NCI-H82 treated with DMSO at 0.1 percent for 48 hours (cell line): ENCODE measurements around the gene VGLL4.
"Not testable (repeated sequence)": the region's sequence is repeated elsewhere in the genome, so short reads cannot be mapped to it uniquely, and the experiment has no call there.

Experiments used
- DNase-seq: peaks from one replicate; lab custom pipeline; 2025; ENCODE audit not compliant: unreplicated experiment; lab: John Stamatoyannopoulos, UW

VGLL4 gene

GRCh38 chr3:11536132-11536935 is 107.4 kb downstream of the VGLL4 start:
- DNase-seq: no peak

- DNase-seq: no peak
Measured at GRCh38 chr3:11535243-11535960, 108.3 kb downstream of the VGLL4 start.

DNA sequence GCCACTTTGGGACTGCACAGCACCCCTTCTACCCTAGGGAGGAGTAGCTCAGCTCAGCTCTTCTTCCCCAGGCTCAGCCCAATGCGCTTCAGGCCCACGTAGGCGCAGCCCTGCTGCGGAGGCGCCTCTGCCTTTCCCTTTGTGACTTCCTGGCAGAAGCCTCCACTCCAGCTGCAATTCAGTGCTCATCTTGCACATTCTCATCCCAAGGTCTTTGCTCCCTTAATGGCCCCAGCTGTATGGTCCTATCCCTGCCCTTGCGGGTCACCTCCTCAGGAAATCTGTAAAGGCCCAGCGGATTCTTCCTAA is 109.0 kb downstream of the VGLL4 start:
- no peak for DNase-seq

DNA sequence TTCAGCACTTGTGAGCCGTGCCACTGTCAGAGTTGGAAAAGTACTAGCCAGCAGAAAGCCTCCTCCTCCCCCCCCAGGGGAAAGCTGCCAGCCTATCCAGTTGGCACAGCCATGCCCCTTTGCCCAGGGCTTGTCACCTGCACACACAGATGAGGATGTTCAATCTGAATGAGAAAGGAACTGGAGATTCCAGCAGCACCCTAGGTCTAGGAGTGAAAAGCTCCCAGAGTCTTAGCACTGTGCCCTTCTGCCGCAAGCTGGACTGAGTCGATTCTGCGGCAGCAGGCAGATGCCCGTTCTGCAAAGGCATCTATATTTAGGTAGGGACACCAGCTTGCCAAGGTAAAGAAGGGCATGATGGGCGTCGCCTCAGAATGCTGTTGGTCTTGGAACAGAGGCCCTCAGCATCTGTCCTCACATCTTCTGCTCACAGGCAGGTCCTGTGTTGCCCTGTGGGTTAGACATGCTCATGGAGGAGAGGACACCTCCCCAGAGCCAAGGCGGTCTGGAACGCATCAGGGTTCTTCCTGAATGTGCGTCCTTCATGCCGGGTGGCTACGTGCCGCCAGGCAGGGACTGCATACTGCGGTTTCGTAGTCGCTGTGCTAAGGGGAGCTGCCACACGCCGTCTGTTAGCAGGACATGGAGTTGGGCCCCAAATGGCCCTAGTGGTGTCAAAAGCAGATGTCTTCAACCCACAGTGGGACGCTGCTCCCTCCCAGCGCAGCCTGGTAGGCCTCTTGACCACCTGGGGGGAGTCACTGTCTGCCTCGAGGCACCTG is 109.5 kb downstream of the VGLL4 start:
- DNase-seq: no peak

DNA sequence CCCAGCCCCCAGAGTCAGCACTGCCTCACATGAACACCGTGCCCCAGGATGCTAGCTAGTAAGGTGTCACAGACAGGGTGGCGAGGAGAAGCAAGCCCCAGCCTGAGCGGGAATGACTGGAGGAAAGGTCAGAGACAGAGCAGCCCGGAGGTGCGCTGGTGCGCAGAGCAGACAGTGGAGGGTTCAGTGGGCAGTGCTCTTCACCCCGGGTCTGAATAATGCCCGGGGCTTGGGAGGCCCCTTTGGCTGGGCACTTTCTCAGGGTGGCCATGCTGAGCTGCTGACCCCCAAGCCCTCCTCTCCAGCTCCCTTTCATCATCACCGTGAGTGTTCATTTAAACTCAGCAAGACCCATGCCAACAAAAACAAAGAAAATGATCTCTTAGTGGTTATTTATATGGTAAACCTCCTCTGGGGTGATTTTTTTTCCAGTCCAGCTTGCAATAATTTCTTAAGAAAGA is 110.8 kb downstream of the VGLL4 start:
- DNase-seq: no peak

DNA sequence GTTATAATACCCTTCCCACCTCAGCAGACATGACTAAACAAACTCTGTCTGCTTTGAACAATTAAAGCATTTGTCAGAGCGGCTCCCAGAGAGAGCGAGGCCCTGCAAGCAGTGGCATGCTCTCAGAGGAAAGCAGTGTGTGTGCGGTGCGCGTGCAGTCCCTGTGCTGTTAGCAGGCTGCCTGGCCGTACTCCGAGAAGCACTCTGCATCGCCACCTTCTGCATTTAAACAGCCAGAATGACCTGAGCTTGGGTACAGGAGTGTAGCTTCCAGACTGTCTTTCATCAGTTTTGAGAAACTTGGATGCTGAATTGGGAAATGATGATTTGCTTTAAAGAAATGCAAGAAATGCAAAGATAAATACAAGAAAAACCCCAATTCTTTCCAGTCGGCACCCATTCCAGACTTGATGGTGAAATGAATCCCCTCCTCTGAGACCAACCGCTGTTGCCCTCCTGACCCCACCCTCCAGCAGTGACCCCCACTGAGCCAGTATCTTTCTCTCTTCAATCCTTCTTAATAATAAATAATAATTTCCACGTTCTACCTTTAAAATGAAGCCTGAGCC is 113.5 kb downstream of the VGLL4 start:
- DNase-seq: no peak

- no peak for DNase-seq
Measured at GRCh38 chr3:11529281-11529680, 114.4 kb downstream of the VGLL4 start.

DNA sequence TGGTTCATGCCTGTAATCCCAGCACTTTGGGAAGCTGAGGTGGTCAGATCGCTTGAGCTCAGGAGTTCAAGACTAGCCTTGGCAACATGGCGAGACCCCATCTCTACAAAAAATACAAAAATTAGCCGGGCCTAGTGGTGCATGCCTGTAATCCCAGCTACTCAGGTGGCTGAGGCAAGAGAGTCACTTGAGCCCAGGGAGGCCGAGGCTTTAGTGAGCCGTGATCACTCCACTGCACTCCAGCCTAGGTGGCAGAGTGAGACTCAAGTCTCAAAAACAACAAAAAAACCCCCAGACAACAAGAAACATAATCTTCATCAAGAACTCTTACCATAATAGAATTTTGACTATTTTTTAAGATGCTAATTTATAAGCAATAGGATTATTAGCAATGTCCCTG is 117.6 kb downstream of the VGLL4 start:
- not testable (repeated sequence) for DNase-seq

DNA sequence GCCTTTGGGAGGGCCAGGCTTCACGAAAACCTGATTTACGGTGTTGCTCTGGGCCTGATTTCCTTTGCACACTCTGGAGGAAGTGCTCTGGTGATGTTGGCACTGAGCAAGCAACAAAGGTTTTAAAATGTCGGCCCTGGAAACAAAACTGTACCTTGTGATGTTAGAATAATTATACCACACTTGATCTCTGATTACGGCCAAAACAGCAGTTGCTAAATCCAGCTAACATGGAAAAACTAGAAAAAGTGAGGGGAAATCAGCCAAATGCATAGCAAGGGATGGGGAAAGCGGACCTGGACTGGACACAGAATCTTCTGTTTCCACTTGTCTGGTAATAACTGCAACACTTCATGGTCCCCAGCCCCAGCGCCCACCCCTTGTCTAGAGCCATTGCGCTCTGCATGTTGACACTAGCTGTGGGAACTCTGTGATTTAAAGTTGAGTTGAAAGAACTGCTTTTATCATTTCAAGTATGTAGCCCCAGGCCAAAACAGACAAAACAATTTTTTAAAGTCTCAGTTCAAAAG is 120.1 kb downstream of the VGLL4 start:
- no peak for DNase-seq

- no peak for DNase-seq
Measured at GRCh38 chr3:11522953-11523571, 120.7 kb downstream of the VGLL4 start.

DNA sequence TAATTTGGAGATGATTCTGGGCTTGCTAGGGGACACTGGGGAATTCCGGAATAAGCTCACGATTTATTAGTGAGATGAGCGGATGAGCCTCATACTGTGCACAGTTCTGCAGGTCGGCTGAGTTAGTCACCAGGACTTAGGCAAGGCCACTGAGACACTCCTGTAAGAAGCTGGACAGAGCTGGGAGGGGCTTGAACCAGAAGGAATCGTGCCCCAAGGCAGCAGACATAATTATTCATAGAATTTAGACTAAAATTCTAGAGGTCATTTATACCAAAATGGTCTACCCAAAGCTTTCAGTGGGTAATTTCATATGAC is 121.4 kb downstream of the VGLL4 start:
- no peak for DNase-seq

- DNase-seq: no peak
Measured at GRCh38 chr3:11521167-11521566, 122.5 kb downstream of the VGLL4 start.

- DNase-seq: no peak
Measured at GRCh38 chr3:11517601-11518000, 126.1 kb downstream of the VGLL4 start.

DNA sequence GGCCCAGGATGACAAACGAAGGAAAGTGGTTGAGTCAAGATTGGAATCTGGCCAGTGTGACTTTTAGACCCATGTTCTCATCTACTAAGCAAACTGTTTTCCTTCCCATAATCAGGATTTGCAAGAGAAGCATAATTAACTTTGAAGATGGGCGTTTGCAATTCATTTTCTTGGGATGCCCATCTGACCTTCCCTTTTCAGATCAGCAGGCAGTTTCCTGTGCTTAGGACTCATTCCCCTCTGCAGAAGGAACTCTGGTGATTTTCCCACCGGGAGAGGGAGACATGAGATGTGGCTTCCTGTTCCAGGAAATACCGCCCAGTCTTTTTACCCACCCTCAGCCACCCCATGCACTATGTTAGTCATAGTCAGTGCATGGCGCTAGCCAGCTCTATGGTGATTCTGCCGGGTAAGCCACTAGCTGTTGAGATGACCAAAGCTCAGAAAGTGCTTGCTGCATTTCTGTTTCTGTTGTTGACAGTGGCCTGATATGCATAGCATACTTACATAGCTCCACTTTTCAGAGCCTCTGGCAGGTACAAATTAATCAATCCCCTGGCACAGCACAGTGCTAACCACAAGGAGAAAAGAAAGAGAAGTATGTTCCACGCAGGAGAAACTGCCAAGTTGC is 129.4 kb downstream of the VGLL4 start:
- no peak for DNase-seq

- no peak for DNase-seq
Measured at GRCh38 chr3:11513817-11514135, 129.9 kb downstream of the VGLL4 start.

GRCh38 chr3:11513125-11513816 is 130.4 kb downstream of the VGLL4 start:
- DNase-seq: not testable (repeated sequence)

DNA sequence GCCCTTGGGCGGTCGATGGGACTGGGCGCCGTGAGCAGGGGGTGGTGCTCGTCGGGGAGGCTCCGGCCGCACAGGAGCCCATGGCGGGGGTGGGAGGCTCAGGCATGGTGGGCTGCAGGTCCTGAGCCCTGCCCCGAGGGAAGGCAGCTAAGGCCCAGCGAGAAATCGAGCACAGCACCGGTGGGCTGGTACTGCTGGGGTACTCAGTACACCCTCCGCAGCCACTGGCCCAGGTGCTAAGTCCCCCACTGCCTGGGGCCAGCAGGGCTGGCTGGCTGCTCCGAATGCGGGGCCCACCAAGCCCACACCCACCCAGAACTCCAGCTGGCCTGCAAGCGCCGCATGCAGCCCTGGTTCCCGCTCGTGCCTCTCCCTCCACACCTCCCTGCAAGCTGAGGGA is 132.1 kb downstream of the VGLL4 start:
- DNase-seq: not testable (repeated sequence)

GRCh38 chr3:11510356-11510755 is 133.4 kb downstream of the VGLL4 start:
- DNase-seq: no peak

DNA sequence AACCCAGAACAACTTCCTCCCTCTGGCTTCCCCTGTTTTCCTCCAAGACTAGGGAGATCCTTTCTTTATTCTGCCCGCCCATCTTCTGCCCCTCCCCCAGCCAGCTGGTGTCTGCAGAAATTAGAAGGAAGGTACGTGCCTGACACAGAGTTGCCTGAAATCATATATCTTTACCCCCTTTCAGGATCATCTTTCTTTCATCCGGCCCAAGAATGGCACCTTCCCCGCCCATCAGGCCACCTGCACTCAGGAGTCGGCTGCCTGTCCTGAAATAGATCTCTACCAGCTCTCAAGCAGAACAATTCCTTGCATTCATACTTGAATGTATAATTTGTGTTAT is 133.7 kb downstream of the VGLL4 start:
- DNase-seq: no peak
